ENCODE data around the gene RBM15B.

RBM15B gene

GRCh38 chr3:51390246-51391074 is 625 bp upstream of the RBM15B start:
- H3K4me3 ChIP-seq (ENCODE audit: low read depth, low read length): peak overlapping the region; percentile 55
- no peak for TF ChIP-seq CTCF (IDR thresholded peaks at IDR 0.05; ENCODE audit: insufficient read depth, low read length, missing control alignments)
- DNase-seq (ENCODE audit: low read depth, low spot score): no peak
- ChIA-PET CTCF (interaction anchor here (0.9 to 4.4 kb wide), 34 partner anchors 10 to 823 kb away, joined by 3 to 95 read pairs (median 7); partner anchors contain the start of genes C3orf18, DCAF1 and MAPKAPK3), POLR2A (no interaction called here)

- no peak for TF ChIP-seq CTCF (IDR thresholded peaks at IDR 0.05; ENCODE audit: insufficient read depth, low read length, missing control alignments)
- peak overlapping the region; percentile 75 for H3K4me3 ChIP-seq (ENCODE audit: low read depth, low read length)
- no peak for DNase-seq (ENCODE audit: low read depth, low spot score)
- ChIA-PET CTCF (interaction anchor here (1.2 to 3.2 kb wide), 4 partner anchors 21 to 290 kb away, joined by 3 to 16 read pairs (median 5); no protein-coding TSS in a partner anchor), POLR2A (no interaction called here)
Measured at GRCh38 chr3:51391566-51392354, 675 bp downstream of the RBM15B start.

- TF ChIP-seq CTCF (IDR thresholded peaks at IDR 0.05; ENCODE audit: insufficient read depth, low read length, missing control alignments): no peak
- CTCF ChIA-PET: interaction anchor here (0.9 to 1.8 kb wide), 5 partner anchors 12 to 777 kb away, joined by 3 to 6 read pairs (median 4); no protein-coding TSS in a partner anchor
- H3K4me3 ChIP-seq (ENCODE audit: low read depth, low read length): peak overlapping the region; percentile 75
- no peak for DNase-seq (ENCODE audit: low read depth, low spot score)
- POLR2A ChIA-PET: no interaction called here
Measured at GRCh38 chr3:51392355-51393133, 1.5 kb downstream of the RBM15B start.

GRCh38 chr3:51393134-51393495 is 2.0 kb downstream of the RBM15B start:
- CTCF ChIA-PET: interaction anchor here (0.7 to 1.8 kb wide), 4 partner anchors 12 to 777 kb away, joined by 3 to 6 read pairs (median 4); no protein-coding TSS in a partner anchor
- POLR2A ChIA-PET: no interaction called here
- peak overlapping the region; percentile 75; the same call in 1 of the 2 replicates for H3K4me3 ChIP-seq (ENCODE audit: low read depth, low read length)
- no peak for DNase-seq (ENCODE audit: low read depth, low spot score)
- no peak for TF ChIP-seq CTCF (IDR thresholded peaks at IDR 0.05; ENCODE audit: insufficient read depth, low read length, missing control alignments)

GRCh38 chr3:51393564-51393963 is 2.5 kb downstream of the RBM15B start:
- TF ChIP-seq CTCF (IDR thresholded peaks at IDR 0.05; ENCODE audit: insufficient read depth, low read length, missing control alignments): no peak
- DNase-seq (ENCODE audit: low read depth, low spot score): no peak
- CTCF ChIA-PET: interaction anchor here (0.6 to 1.2 kb wide), 5 partner anchors 11 to 784 kb away, joined by 3 to 4 read pairs (median 3); no protein-coding TSS in a partner anchor
- H3K4me3 ChIP-seq (ENCODE audit: low read depth, low read length): no peak overlapping the region
- POLR2A ChIA-PET: interaction anchor here (1.6 kb wide), 1 partner anchor 9 kb away, joined by 5 read pairs; the partner anchor contains the start of gene MANF

All from AG04449 (cell line).